G401 (cell line): ENCODE measurements around the gene EXOC3L4. TPM values are rescaled to one million over a fixed set of nuclear protein-coding genes. Genes with fewer than 3 reads are reported as not detected.

Experiments
- DNase-seq: peaks from one replicate; pipeline ENCODE4 v3.0.0-alpha.2; 2015; ENCODE audit warnings: low spot score
- in situ Hi-C: cut with HindIII; loops from 2 replicates; pipeline ENCODE4 v1.10.0; 2016; ENCODE audit warnings: low sequenced_read_pairs, mixed read lengths
- total RNA-seq: library from RNA; depleted of rRNA; stranded (reverse); fragments of >200 nt; shearing (Covaris generic); gene quantifications from 2 replicates; pipeline ENCODE4 v1.2.3, GENCODE V29; 2014

EXOC3L4 gene
- total RNA-seq, 1 experiment from 2014 or later = 1.6 TPM

- in situ Hi-C loops = no loop called here
- DNase-seq = peak; percentile 41
Observed at GRCh38 chr14:103087343-103087835, 7.1 kb upstream of the EXOC3L4 start.

- in situ Hi-C loops = no loop called here
Observed at GRCh38 chr14:103088921-103089320, 5.6 kb upstream of the EXOC3L4 start.

GRCh38 chr14:103089386-103090335 is 4.9 kb upstream of the EXOC3L4 start:
- in situ Hi-C loops = no loop called here
- no peak for DNase-seq

More at GRCh38 chr14:103088921-103089320, 5.6 kb upstream of the EXOC3L4 start:
- no peak for DNase-seq

GRCh38 chr14:103090481-103091020 is 4.0 kb upstream of the EXOC3L4 start:
- in situ Hi-C loops = no loop called here
- DNase-seq = no peak

- in situ Hi-C loops = no loop called here
- DNase-seq = no peak
Observed at GRCh38 chr14:103091041-103091882, 3.3 kb upstream of the EXOC3L4 start.

- DNase-seq = no peak
- in situ Hi-C loops = no loop called here
Observed at GRCh38 chr14:103091883-103092222, 2.7 kb upstream of the EXOC3L4 start.

GRCh38 chr14:103093856-103094405 is 594 bp upstream of the EXOC3L4 start:
- in situ Hi-C loops = no loop called here

GRCh38 chr14:103095210-103095778 is 769 bp downstream of the EXOC3L4 start:
- in situ Hi-C loops = no loop called here
- no peak for DNase-seq

More at GRCh38 chr14:103093856-103094405, 594 bp upstream of the EXOC3L4 start:
- DNase-seq = no peak

- in situ Hi-C loops = no loop called here
- no peak for DNase-seq
Observed at GRCh38 chr14:103096387-103096786, 1.9 kb downstream of the EXOC3L4 start.

GRCh38 chr14:103097244-103097993 is 2.9 kb downstream of the EXOC3L4 start:
- DNase-seq = no peak
- in situ Hi-C loops = no loop called here

- no peak for DNase-seq
- in situ Hi-C loops = no loop called here
Observed at GRCh38 chr14:103097994-103098957, 3.8 kb downstream of the EXOC3L4 start.

- in situ Hi-C loops = no loop called here
- DNase-seq = no peak
Observed at GRCh38 chr14:103099081-103099732, 4.7 kb downstream of the EXOC3L4 start.

- no peak for DNase-seq
- in situ Hi-C loops = no loop called here
Observed at GRCh38 chr14:103099733-103100280, 5.3 kb downstream of the EXOC3L4 start.

- DNase-seq = no peak
- in situ Hi-C loops = no loop called here
Observed at GRCh38 chr14:103100281-103101121, 6.0 kb downstream of the EXOC3L4 start.

GRCh38 chr14:103101257-103101962 is 6.9 kb downstream of the EXOC3L4 start:
- no peak for DNase-seq
- in situ Hi-C loops = no loop called here
